Tibial artery (tissue), 4 donors: Measurements from ENCODE around the gene RPL36AL.
A peak's percentile ranks its signal among the peaks of the same experiment; 100 is the strongest.
"Not testable (repeated sequence)": the region's sequence is repeated elsewhere in the genome, so short reads cannot be mapped to it uniquely, and the experiment has no call there.

Source experiments
- DNase-seq, 2 donors: peaks; one replicate each; pipeline ENCODE4 v3.0.0-alpha.2; 2019
- H3K27ac ChIP-seq, 2 donors: fragments of 200-600 bp; sonication (generic) in 1 of 2; 1 replicate in 1 of 2; 2 replicates in 1 of 2; pipeline ENCODE4 v1.5.1; 2018 to 2019; ENCODE audit warnings: mild to moderate bottlenecking in 1 of 2
- H3K27me3 ChIP-seq, 2 donors: fragments of 200-600 bp; sonication (generic) in 1 of 2; one replicate each; pipeline versions ENCODE4 v1.5.1 to v1.6.0; 2016 to 2019
- H3K36me3 ChIP-seq, 3 donors: fragments of 200-600 bp; sonication (generic) in 2 of 3; one replicate each; pipeline ENCODE4 v1.5.1; 2016 to 2019; ENCODE audit warnings: mild to moderate bottlenecking in 2 of 3
- H3K4me1 ChIP-seq, 4 donors: fragments of 200-600 bp; sonication (generic) in 2 of 4; 1 replicate in 3 of 4; 2 replicates in 1 of 4; pipeline ENCODE4 v1.5.1; 2016 to 2019
- H3K4me3 ChIP-seq, 2 donors: fragments of 200-600 bp; sonication (generic) in 1 of 2; 1 replicate in 1 of 2; 2 replicates in 1 of 2; pipeline ENCODE4 v1.5.1; 2018 to 2019; ENCODE audit warnings: mild to moderate bottlenecking in 2 of 2
- H3K9me3 ChIP-seq, 3 donors: fragments of 200-600 bp; sonication (generic) in 1 of 3; one replicate each; pipeline ENCODE4 v1.5.1; 2016 to 2019
- intact Hi-C: fragments of 100-400 bp; cut with DNase I; formaldehyde crosslinking; loops from one replicate; pipeline ENCODE4 v1.15.0; 2023; ENCODE audit warnings: low total_unique reads
- TF ChIP-seq, protein P1 (sequence below), 2 experiments: fragments of 200-600 bp in 1 of 2; fragments of 450-650 bp in 1 of 2; IDR thresholded peaks; one replicate each; pipeline ENCODE4 v1.5.1; 2017 to 2019; ENCODE audit warnings: antibody characterized with exemption in 2 of 2, mild to moderate bottlenecking in 1 of 2, moderate library complexity in 1 of 2

Gene RPL36AL

DNA sequence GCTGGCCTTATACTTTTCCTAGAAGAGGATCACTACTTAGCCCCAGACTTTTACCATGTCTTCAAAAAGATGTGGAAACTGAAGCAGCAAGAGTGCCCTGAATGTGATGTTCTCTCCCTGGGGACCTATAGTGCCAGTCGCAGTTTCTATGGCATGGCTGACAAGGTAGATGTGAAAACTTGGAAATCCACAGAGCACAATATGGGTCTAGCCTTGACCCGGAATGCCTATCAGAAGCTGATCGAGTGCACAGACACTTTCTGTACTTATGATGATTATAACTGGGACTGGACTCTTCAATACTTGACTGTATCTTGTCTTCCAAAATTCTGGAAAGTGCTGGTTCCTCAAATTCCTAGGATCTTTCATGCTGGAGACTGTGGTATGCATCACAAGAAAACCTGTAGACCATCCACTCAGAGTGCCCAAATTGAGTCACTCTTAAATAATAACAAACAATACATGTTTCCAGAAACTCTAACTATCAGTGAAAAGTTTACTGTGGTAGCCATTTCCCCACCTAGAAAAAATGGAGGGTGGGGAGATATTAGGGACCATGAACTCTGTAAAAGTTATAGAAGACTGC lies 1.7 kb upstream of the RPL36AL start:
- intact Hi-C loops: no loop called here
- DNase-seq: no peak
- TF ChIP-seq, protein P1, sequence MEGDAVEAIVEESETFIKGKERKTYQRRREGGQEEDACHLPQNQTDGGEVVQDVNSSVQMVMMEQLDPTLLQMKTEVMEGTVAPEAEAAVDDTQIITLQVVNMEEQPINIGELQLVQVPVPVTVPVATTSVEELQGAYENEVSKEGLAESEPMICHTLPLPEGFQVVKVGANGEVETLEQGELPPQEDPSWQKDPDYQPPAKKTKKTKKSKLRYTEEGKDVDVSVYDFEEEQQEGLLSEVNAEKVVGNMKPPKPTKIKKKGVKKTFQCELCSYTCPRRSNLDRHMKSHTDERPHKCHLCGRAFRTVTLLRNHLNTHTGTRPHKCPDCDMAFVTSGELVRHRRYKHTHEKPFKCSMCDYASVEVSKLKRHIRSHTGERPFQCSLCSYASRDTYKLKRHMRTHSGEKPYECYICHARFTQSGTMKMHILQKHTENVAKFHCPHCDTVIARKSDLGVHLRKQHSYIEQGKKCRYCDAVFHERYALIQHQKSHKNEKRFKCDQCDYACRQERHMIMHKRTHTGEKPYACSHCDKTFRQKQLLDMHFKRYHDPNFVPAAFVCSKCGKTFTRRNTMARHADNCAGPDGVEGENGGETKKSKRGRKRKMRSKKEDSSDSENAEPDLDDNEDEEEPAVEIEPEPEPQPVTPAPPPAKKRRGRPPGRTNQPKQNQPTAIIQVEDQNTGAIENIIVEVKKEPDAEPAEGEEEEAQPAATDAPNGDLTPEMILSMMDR (IDR thresholded peaks at IDR 0.05): no peak
- Histone ChIP-seq H3K9me3 (no peaks in the 10 kb centered on the region), H3K36me3 (peaks cover 16 to 34% (median 18%) of the 10 kb centered on the region in 3 donors), H3K4me1 (peaks cover 0 to 50% (median 22%) of the 10 kb centered on the region in 4 donors), H3K4me3 (peak overlapping the region; percentile 83 to 98), H3K27me3 (no peaks in the 10 kb centered on the region), H3K27ac (peak overlapping the region in 1 of 2 donors; percentile 90)

DNA sequence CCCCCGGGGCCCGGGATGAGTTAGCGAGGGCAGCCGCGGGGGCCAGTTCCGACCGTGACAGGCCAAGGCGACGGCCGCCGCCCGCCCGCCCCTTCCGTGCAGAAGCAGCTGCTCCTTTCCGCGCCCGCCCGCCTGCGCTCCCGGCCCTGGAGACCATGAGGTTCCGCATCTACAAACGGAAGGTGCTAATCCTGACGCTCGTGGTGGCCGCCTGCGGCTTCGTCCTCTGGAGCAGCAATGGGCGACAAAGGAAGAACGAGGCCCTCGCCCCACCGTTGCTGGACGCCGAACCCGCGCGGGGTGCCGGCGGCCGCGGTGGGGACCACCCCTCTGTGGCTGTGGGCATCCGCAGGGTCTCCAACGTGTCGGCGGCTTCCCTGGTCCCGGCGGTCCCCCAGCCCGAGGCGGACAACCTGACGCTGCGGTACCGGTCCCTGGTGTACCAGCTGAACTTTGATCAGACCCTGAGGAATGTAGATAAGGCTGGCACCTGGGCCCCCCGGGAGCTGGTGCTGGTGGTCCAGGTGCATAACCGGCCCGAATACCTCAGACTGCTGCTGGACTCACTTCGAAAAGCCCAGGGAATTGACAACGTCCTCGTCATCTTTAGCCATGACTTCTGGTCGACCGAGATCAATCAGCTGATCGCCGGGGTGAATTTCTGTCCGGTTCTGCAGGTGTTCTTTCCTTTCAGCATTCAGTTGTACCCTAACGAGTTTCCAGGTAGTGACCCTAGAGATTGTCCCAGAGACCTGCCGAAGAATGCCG lies 872 bp upstream of the RPL36AL start:
- peak; percentile 72 to 87 for DNase-seq
- H3K27me3 ChIP-seq: no peaks in the 10 kb centered on the region
- peaks cover 18 to 30% (median 22%) of the 10 kb centered on the region in 3 donors for H3K36me3 ChIP-seq
- intact Hi-C loops: no loop called here
- H3K27ac ChIP-seq: peak overlapping the region; percentile 90 to 95
- peaks cover 0 to 50% (median 22%) of the 10 kb centered on the region in 4 donors for H3K4me1 ChIP-seq
- no peaks in the 10 kb centered on the region for H3K9me3 ChIP-seq
- TF ChIP-seq, protein P1 (IDR thresholded peaks at IDR 0.05): no peak
- peak overlapping the region; percentile 83 to 98 for H3K4me3 ChIP-seq

DNA sequence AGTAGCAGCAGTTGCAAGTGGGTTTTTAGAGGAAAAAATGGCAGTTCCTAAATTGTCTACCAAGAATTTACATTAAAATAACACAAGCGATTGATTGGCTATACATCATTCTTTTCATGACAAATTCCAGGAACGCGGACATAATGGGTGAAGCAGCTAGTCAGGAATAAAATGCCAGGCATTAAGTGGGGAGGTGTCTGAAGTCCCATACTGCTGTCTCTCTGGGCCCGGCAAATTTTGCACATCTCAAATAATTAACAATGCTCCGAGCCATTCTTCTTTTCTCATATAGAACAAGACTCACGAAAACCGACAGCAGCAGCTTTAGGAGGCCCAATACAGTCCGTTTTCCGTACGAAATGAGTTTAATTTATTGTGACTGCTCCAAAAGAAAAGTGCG lies 696 bp downstream of the RPL36AL start:
- Histone ChIP-seq H3K27me3 (no peaks in the 10 kb centered on the region), H3K36me3 (peaks cover 18 to 31% (median 19%) of the 10 kb centered on the region in 3 donors), H3K4me1 (peaks cover 0 to 50% (median 22%) of the 10 kb centered on the region in 4 donors), H3K9me3 (no peaks in the 10 kb centered on the region), H3K27ac (peak overlapping the region; percentile 90 to 95), H3K4me3 (peak overlapping the region; percentile 83 to 98)
- intact Hi-C loops: no loop called here
- TF ChIP-seq, protein P1 (IDR thresholded peaks at IDR 0.05): no peak
- DNase-seq: no peak

DNA sequence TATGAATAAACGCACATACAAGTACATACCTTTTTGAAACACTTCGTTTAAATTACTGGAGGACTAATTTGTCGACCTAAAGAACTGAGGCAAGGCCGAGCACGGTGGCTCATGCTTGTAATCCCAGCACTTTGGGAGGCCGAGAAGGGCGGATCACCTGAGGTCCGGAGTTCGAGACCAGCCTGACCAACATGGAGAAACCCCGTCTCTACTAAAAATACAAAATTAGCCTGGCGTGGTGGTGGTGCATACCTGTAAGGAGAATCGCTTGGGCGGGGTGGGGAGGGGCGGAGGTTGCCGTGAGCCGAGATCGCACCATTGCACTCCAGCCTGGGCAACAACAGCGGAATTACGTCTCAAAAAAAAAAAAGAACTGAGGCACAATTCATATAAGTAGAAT lies 1.2 kb downstream of the RPL36AL start:
- H3K4me1 ChIP-seq: peaks cover 0 to 47% (median 22%) of the 10 kb centered on the region in 4 donors
- intact Hi-C loops, H3K9me3 ChIP-seq, DNase-seq, H3K27me3 ChIP-seq: not testable (repeated sequence)
- H3K4me3 ChIP-seq: peak overlapping the region; percentile 83 to 98
- peaks cover 18 to 31% (median 19%) of the 10 kb centered on the region in 3 donors for H3K36me3 ChIP-seq
- H3K27ac ChIP-seq: peak overlapping the region; percentile 90 to 95

DNA sequence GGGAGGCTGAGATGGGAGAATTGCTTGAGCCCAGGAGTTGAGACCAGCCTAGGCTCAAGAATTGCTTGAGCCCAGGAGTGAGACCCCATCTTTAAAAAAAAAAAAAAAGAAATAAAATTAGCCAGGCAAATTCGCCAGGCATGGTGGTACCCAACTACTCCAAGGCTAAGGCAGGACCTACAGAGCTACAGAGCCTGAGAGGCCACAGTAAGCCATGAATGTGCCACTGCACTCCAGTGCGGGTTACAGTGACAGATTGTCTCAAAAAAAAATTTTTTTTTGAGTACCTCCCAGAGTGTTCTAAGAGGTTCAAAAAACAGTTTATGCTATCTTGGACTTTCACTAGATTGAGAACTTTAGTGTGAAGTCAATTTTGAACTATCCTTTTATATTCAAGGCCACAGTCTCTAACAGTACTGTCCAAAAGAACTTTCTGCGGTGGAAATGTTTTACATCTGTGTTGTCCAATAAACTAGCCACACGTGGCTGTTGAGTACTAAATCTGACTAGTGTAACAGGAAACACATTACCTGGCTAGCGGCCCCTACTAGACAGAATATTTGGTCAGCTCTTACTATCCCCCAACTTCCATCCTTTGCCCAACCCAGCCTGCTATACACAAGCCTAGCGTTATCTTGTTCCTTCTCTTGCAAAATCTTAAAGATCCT lies 2.4 kb downstream of the RPL36AL start:
- TF ChIP-seq, protein P1 (IDR thresholded peaks at IDR 0.05): no peak
- intact Hi-C loops: no loop called here

More for the DNA sequence above, 2.4 kb downstream of the RPL36AL start:
- Histone ChIP-seq H3K27ac (no peak overlapping the region), H3K27me3 (no peaks in the 10 kb centered on the region), H3K4me3 (no peak overlapping the region), H3K9me3 (no peaks in the 10 kb centered on the region), H3K36me3 (peaks cover 18 to 31% (median 19%) of the 10 kb centered on the region in 3 donors), H3K4me1 (peaks cover 0 to 34% (median 17%) of the 10 kb centered on the region in 4 donors)
- DNase-seq: no peak
